Measurements from ENCODE around the gene SLC36A3.
"Not testable (repeated sequence)": the region's sequence is repeated elsewhere in the genome, so short reads cannot be mapped to it uniquely, and the experiment has no call there.

SLC36A3 gene

GRCh38 chr5:151267491-151268260 is 35.9 kb downstream of the SLC36A3 start:
- Histone ChIP-seq H3K4me1 (ENCODE audit: control insufficient read depth in 2 of 2, insufficient read depth in 2 of 2, low read length in 2 of 2) (peaks cover 0 to 5% of the 10 kb centered on the region in 2 donors), H3K27me3 (ENCODE audit: control insufficient read depth in 2 of 2, insufficient read depth in 2 of 2, low read length in 2 of 2) (no peaks in the 10 kb centered on the region), H3K36me3 (ENCODE audit: control insufficient read depth in 2 of 2, insufficient read depth in 2 of 2, low read length in 2 of 2) (peaks cover 20 to 22% of the 10 kb centered on the region in 2 donors), H3K9ac (ENCODE audit: low read depth in 1 of 2, low read length in 2 of 2) (no peak overlapping the region), H3K4me3 (ENCODE audit: low read length in 2 of 2) (no peak overlapping the region), H3K27ac (ENCODE audit: low read depth in 2 of 2, low read length in 2 of 2) (no peak overlapping the region), H3K9me3 (ENCODE audit: control insufficient read depth in 2 of 2, low read length in 2 of 2) (no peaks in the 10 kb centered on the region)

DNA sequence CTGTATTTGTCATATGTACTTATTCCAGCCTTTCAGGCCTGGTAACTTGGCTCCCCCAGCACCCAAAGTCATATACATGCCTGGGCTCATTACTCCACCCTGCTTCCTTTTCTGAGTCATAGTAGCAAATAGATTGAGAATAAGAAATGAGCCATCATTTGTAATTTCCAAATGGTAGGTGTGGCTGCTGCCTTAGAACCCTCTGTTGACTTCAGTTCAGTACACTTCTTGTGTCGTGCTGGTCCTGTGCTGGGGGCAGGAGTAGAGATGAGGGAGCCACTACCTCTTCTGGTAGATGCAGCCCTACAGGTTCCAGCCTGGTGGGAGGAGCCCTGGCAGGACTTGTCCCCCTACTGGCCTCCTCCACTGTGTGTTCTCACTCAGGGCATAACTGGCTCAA is 39.5 kb downstream of the SLC36A3 start:
- Histone ChIP-seq H3K27me3 (ENCODE audit: control insufficient read depth in 2 of 2, insufficient read depth in 2 of 2, low read length in 2 of 2) (no peaks in the 10 kb centered on the region), H3K9me3 (ENCODE audit: control insufficient read depth in 2 of 2, low read length in 2 of 2) (no peaks in the 10 kb centered on the region), H3K9ac (ENCODE audit: low read depth in 1 of 2, low read length in 2 of 2) (no peak overlapping the region), H3K27ac (ENCODE audit: low read depth in 2 of 2, low read length in 2 of 2) (no peak overlapping the region), H3K4me1 (ENCODE audit: control insufficient read depth in 2 of 2, insufficient read depth in 2 of 2, low read length in 2 of 2) (peaks cover 0 to 5% of the 10 kb centered on the region in 2 donors), H3K36me3 (ENCODE audit: control insufficient read depth in 2 of 2, insufficient read depth in 2 of 2, low read length in 2 of 2) (peaks cover 10 to 29% of the 10 kb centered on the region in 2 donors), H3K4me3 (ENCODE audit: low read length in 2 of 2) (no peak overlapping the region)

DNA sequence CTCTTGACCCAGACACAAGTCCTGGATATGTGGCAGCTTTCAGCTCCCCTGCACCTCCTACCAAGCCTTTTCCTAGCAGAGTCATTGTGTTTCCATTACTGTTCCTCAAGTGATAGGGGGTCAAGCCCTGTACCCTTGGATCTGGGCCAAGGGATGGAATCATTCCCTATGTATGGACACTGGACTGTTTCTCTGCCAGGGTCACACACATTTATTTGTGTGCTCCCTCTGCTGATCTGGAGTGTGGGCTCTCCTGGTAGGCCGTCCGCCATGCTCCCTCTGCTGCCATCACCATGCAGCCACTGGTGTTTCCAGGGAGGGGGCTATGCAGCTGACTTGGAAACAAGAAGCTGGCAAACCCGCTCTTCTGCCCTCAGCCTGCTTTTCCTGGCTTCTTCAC is 41.0 kb downstream of the SLC36A3 start:
- no peaks in the 10 kb centered on the region for H3K9me3 ChIP-seq (ENCODE audit: control insufficient read depth in 2 of 2, low read length in 2 of 2)

DNA sequence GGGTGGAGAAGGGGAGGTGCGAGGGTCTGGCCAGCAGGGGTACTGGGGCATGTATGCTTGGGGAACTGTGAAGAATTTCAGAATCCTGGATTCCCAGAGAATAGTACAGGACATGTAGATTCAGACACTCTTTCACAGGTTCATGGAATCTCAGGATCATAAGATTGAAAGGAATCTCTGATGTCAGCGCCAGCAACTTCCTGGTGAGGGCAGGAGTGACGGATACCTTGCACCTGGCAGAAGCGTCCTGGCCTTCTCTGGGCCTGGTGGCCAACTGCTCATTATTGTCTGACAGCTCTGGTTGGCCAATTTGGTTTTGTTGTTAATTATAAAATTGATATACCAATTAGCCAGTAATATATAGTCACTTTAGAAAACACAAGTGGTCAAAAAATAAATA is 43.6 kb downstream of the SLC36A3 start:
- Histone ChIP-seq H3K9ac (ENCODE audit: low read depth in 1 of 2, low read length in 2 of 2) (no peak overlapping the region), H3K27me3 (ENCODE audit: control insufficient read depth in 2 of 2, insufficient read depth in 2 of 2, low read length in 2 of 2) (no peaks in the 10 kb centered on the region), H3K4me1 (ENCODE audit: control insufficient read depth in 2 of 2, insufficient read depth in 2 of 2, low read length in 2 of 2) (peaks cover 3 to 9% of the 10 kb centered on the region in 2 donors), H3K27ac (ENCODE audit: low read depth in 2 of 2, low read length in 2 of 2) (no peak overlapping the region), H3K9me3 (ENCODE audit: control insufficient read depth in 2 of 2, low read length in 2 of 2) (no peaks in the 10 kb centered on the region), H3K4me3 (ENCODE audit: low read length in 2 of 2) (no peak overlapping the region), H3K36me3 (ENCODE audit: control insufficient read depth in 2 of 2, insufficient read depth in 2 of 2, low read length in 2 of 2) (peaks cover 0 to 10% of the 10 kb centered on the region in 2 donors)

More for the DNA sequence above, 41.0 kb downstream of the SLC36A3 start:
- Histone ChIP-seq H3K4me3 (ENCODE audit: low read length in 2 of 2) (no peak overlapping the region), H3K36me3 (ENCODE audit: control insufficient read depth in 2 of 2, insufficient read depth in 2 of 2, low read length in 2 of 2) (peaks cover 10 to 20% of the 10 kb centered on the region in 2 donors), H3K4me1 (ENCODE audit: control insufficient read depth in 2 of 2, insufficient read depth in 2 of 2, low read length in 2 of 2) (peaks cover 3 to 5% of the 10 kb centered on the region in 2 donors), H3K9ac (ENCODE audit: low read depth in 1 of 2, low read length in 2 of 2) (no peak overlapping the region), H3K27me3 (ENCODE audit: control insufficient read depth in 2 of 2, insufficient read depth in 2 of 2, low read length in 2 of 2) (no peaks in the 10 kb centered on the region), H3K27ac (ENCODE audit: low read depth in 2 of 2, low read length in 2 of 2) (no peak overlapping the region)

DNA sequence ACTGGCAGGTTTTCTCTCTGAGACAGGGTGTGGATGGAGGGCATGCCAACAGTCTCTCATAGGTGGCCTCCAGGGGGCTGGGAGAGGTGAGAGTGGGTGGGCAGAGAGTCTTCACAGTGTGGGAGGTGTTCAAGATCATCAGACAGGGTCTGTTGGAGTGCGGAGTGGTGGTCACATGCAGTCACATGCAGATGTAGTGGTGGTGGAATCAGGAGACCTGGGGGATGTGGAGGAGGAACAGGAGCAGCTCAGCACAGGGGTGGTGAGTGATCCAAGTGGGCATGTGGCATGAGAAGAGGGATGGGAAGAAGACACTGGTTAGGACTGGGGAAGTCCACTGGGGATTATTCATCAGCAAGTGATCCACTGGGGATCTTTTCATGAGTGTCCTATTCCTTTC is 44.8 kb downstream of the SLC36A3 start:
- H3K4me3 ChIP-seq (ENCODE audit: low read length in 2 of 2) = no peak overlapping the region
- H3K9me3 ChIP-seq (ENCODE audit: control insufficient read depth in 2 of 2, low read length in 2 of 2) = no peaks in the 10 kb centered on the region
- H3K36me3 ChIP-seq (ENCODE audit: control insufficient read depth in 2 of 2, insufficient read depth in 2 of 2, low read length in 2 of 2) = peaks cover 0 to 7% of the 10 kb centered on the region in 2 donors
- no peak overlapping the region for H3K27ac ChIP-seq (ENCODE audit: low read depth in 2 of 2, low read length in 2 of 2)
- peaks cover 5 to 9% of the 10 kb centered on the region in 2 donors for H3K4me1 ChIP-seq (ENCODE audit: control insufficient read depth in 2 of 2, insufficient read depth in 2 of 2, low read length in 2 of 2)
- no peak overlapping the region for H3K9ac ChIP-seq (ENCODE audit: low read depth in 1 of 2, low read length in 2 of 2)
- H3K27me3 ChIP-seq (ENCODE audit: control insufficient read depth in 2 of 2, insufficient read depth in 2 of 2, low read length in 2 of 2) = no peaks in the 10 kb centered on the region

DNA sequence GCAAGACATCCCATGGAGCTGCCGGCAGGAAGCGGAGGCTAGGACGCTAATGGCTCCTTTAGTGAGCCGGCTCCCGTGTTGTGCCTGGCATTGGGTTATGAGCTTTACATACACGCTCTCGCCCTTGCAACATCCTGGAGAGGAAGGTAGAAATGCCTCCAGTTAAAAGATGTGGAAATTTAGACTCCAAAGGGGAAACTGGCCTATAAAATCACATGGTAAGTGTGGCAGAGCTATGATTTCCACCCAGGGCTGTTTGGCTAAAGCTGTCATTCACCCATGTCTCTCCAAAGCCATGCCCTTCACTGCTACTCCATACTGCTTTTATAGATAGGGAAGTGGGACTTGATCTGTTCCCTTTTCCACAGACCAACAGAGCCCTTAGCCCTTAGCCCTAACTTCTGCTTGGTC is 45.4 kb downstream of the SLC36A3 start:
- Histone ChIP-seq H3K27ac (ENCODE audit: low read depth in 2 of 2, low read length in 2 of 2) (peak overlapping the region in 1 of 2 donors; percentile 50), H3K9me3 (ENCODE audit: control insufficient read depth in 2 of 2, low read length in 2 of 2) (no peaks in the 10 kb centered on the region), H3K36me3 (ENCODE audit: control insufficient read depth in 2 of 2, insufficient read depth in 2 of 2, low read length in 2 of 2) (peaks cover 0 to 7% of the 10 kb centered on the region in 2 donors), H3K4me3 (ENCODE audit: low read length in 2 of 2) (no peak overlapping the region), H3K27me3 (ENCODE audit: control insufficient read depth in 2 of 2, insufficient read depth in 2 of 2, low read length in 2 of 2) (no peaks in the 10 kb centered on the region), H3K4me1 (ENCODE audit: control insufficient read depth in 2 of 2, insufficient read depth in 2 of 2, low read length in 2 of 2) (peaks cover 11 to 15% of the 10 kb centered on the region in 2 donors), H3K9ac (ENCODE audit: low read depth in 1 of 2, low read length in 2 of 2) (no peak overlapping the region)

- Histone ChIP-seq H3K4me3 (ENCODE audit: low read length in 2 of 2) (no peak overlapping the region), H3K4me1 (ENCODE audit: control insufficient read depth in 2 of 2, insufficient read depth in 2 of 2, low read length in 2 of 2) (peaks cover 12 to 16% of the 10 kb centered on the region in 2 donors), H3K36me3 (ENCODE audit: control insufficient read depth in 2 of 2, insufficient read depth in 2 of 2, low read length in 2 of 2) (peaks cover 0 to 7% of the 10 kb centered on the region in 2 donors), H3K9me3 (ENCODE audit: control insufficient read depth in 2 of 2, low read length in 2 of 2) (no peaks in the 10 kb centered on the region), H3K9ac (ENCODE audit: low read depth in 1 of 2, low read length in 2 of 2) (no peak overlapping the region), H3K27ac (ENCODE audit: low read depth in 2 of 2, low read length in 2 of 2) (peak overlapping the region in 1 of 2 donors; percentile 50), H3K27me3 (ENCODE audit: control insufficient read depth in 2 of 2, insufficient read depth in 2 of 2, low read length in 2 of 2) (no peaks in the 10 kb centered on the region)
These were observed 45.8 kb downstream of the SLC36A3 start for GRCh38 chr5:151257731-151258181.

DNA sequence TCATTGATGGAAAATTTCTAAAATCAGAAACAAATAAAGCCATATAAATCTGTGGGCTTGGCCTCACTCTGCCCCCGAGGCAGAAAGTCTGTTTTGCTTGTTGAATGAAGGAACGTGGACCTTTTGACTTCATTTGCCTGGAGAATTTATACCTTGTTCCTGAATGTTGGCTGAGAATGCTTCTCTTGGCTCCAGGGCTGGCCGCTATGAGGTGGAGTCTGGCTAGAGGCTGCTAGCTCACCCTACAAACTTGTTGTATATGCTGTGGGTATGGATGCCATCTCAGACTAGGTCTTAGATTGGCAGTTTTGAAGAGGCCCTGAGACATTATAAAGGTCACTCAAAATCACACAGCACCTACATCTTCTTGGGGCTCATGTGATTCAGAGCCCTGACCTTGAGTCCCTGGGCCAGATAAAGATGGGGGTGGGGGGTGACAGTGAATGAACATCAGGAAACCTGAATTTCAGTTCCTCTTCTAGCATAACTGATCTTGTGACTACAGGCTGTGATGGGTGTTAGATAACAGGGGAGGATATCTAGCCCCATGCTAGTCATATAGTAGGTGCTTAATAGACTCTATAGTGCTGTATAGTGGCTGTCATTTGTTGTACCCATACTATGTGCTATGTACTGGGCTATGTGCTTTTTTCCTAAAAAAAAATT is 47.8 kb downstream of the SLC36A3 start:
- Histone ChIP-seq H3K27ac (ENCODE audit: low read depth in 2 of 2, low read length in 2 of 2) (no peak overlapping the region), H3K4me1 (ENCODE audit: control insufficient read depth in 2 of 2, insufficient read depth in 2 of 2, low read length in 2 of 2) (peaks cover 12 to 19% of the 10 kb centered on the region in 2 donors), H3K9me3 (ENCODE audit: control insufficient read depth in 2 of 2, low read length in 2 of 2) (no peaks in the 10 kb centered on the region), H3K36me3 (ENCODE audit: control insufficient read depth in 2 of 2, insufficient read depth in 2 of 2, low read length in 2 of 2) (peaks cover 0 to 4% of the 10 kb centered on the region in 2 donors), H3K9ac (ENCODE audit: low read depth in 1 of 2, low read length in 2 of 2) (no peak overlapping the region), H3K27me3 (ENCODE audit: control insufficient read depth in 2 of 2, insufficient read depth in 2 of 2, low read length in 2 of 2) (no peaks in the 10 kb centered on the region), H3K4me3 (ENCODE audit: low read length in 2 of 2) (peak overlapping the region in 1 of 2 donors; percentile 28)

- not testable (repeated sequence) for H3K27ac ChIP-seq (ENCODE audit: low read depth in 2 of 2, low read length in 2 of 2); H3K9ac ChIP-seq (ENCODE audit: low read depth in 1 of 2, low read length in 2 of 2); H3K9me3 ChIP-seq (ENCODE audit: control insufficient read depth in 2 of 2, low read length in 2 of 2); H3K36me3 ChIP-seq (ENCODE audit: control insufficient read depth in 2 of 2, insufficient read depth in 2 of 2, low read length in 2 of 2); H3K27me3 ChIP-seq (ENCODE audit: control insufficient read depth in 2 of 2, insufficient read depth in 2 of 2, low read length in 2 of 2)
- H3K4me1 ChIP-seq (ENCODE audit: control insufficient read depth in 2 of 2, insufficient read depth in 2 of 2, low read length in 2 of 2) = peaks cover 12 to 19% of the 10 kb centered on the region in 2 donors
- peak overlapping the region in 1 of 2 donors; percentile 93 for H3K4me3 ChIP-seq (ENCODE audit: low read length in 2 of 2)
These were observed 48.6 kb downstream of the SLC36A3 start for GRCh38 chr5:151254990-151255389.

DNA sequence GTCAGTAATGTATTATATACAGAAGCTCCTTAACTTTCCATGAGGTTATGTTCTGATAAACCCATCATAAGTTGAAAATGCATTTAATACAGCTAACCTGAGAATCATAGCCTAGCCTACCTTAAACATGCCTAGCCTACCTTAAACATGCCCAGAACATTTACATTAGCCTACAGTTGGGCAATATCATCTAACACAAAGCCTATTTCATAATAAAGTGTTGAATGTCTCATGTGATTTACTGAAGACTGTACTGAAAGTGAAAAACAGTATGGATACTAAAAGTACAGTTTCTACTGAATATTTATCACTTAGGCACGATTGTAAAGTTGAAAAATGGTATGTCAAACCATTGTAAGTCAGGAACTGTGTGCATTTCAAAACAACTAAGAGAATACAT is 49.0 kb downstream of the SLC36A3 start:
- H3K27me3 ChIP-seq (ENCODE audit: control insufficient read depth in 2 of 2, insufficient read depth in 2 of 2, low read length in 2 of 2) = no peaks in the 10 kb centered on the region
- H3K4me1 ChIP-seq (ENCODE audit: control insufficient read depth in 2 of 2, insufficient read depth in 2 of 2, low read length in 2 of 2) = peaks cover 12 to 19% of the 10 kb centered on the region in 2 donors
- H3K27ac ChIP-seq (ENCODE audit: low read depth in 2 of 2, low read length in 2 of 2) = no peak overlapping the region
- H3K9ac ChIP-seq (ENCODE audit: low read depth in 1 of 2, low read length in 2 of 2) = no peak overlapping the region
- H3K9me3 ChIP-seq (ENCODE audit: control insufficient read depth in 2 of 2, low read length in 2 of 2) = no peaks in the 10 kb centered on the region
- H3K36me3 ChIP-seq (ENCODE audit: control insufficient read depth in 2 of 2, insufficient read depth in 2 of 2, low read length in 2 of 2) = no peaks in the 10 kb centered on the region
- peak overlapping the region in 1 of 2 donors; percentile 93 for H3K4me3 ChIP-seq (ENCODE audit: low read length in 2 of 2)
